CD4-positive, alpha-beta T cell treated with Interleukin-17A for 1 hour (primary cell): ENCODE results near the gene GALNTL6.
"Not testable (repeated sequence)": the region's sequence is repeated elsewhere in the genome, so short reads cannot be mapped to it uniquely, and the experiment has no call there.

ENCODE experiments used
- DNase-seq: peaks from one replicate; pipeline ENCODE4 v3.0.0-alpha.2; 2020

GALNTL6 gene

DNA sequence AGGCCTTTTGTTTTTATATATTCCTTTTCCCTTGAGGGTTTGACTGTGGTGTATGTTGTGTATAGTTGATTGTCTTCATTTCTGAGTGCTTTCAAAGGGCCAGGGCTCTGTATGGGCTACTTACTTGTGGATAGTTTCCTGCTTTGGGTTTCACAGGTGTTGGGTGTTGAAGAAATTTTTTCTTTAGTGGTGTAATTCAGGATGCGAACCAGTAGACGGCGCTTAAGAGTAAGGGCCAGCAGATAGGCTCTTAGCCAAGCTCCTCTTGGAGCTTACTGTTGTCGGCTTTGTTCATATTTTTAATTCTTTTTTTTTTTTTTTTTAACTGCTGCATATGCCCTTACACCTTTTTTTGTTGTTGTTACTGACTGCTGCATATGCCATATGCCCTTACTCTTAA is 1079.1 kb downstream of the GALNTL6 start:
- DNase-seq, result no peak

GRCh38 chr4:172895699-172896098 is 1082.5 kb downstream of the GALNTL6 start:
- DNase-seq, result no peak

GRCh38 chr4:172897046-172897445 is 1083.8 kb downstream of the GALNTL6 start:
- no peak for DNase-seq

GRCh38 chr4:172898715-172899114 is 1085.5 kb downstream of the GALNTL6 start:
- no peak for DNase-seq

DNA sequence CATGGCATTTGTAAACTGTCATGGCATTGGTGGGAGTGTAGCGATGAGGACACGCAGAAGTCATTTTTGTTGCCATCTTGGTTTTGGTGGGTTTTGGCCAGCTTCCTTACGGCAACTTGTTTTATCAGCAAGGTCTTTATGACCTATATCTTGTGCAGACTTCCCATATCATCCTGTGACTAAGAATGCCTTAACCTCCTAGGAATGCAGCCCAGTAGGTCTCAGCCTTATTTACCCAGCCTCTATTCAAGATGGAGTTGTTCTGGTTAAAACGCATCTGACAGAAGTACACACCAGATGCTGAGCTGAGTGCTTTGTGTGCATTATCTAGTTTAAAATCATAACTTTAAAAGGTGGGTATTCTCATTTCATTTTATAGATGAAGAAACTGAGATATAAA is 1086.7 kb downstream of the GALNTL6 start:
- no peak for DNase-seq

GRCh38 chr4:172900900-172901299 is 1087.7 kb downstream of the GALNTL6 start:
- DNase-seq, result no peak

- DNase-seq, result not testable (repeated sequence)
Measured at GRCh38 chr4:172912468-172912867, 1099.3 kb downstream of the GALNTL6 start.

- not testable (repeated sequence) for DNase-seq
Measured at GRCh38 chr4:172917403-172917802, 1104.2 kb downstream of the GALNTL6 start.

DNA sequence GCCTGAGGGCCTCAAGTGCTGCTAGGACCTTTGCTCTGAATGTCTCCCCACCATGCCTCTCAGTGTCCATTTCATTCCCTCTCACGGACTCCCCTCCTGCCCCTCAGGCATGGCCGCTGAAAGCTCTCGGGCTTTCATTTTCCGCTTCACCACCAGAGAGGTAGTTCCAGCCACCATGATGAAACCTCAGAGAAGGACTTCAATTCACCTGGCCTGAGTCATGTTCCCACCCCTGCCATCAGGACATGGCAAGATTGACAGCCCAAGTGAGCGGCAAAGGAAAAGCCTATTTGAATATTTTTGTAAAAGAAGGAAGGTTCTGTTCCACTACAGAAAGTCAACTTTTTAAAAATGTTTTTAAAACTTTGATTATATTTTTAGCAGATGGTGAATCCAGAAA is 1106.1 kb downstream of the GALNTL6 start:
- DNase-seq, result no peak

- DNase-seq, result no peak
Measured at GRCh38 chr4:172927096-172927814, 1114.1 kb downstream of the GALNTL6 start.

DNA sequence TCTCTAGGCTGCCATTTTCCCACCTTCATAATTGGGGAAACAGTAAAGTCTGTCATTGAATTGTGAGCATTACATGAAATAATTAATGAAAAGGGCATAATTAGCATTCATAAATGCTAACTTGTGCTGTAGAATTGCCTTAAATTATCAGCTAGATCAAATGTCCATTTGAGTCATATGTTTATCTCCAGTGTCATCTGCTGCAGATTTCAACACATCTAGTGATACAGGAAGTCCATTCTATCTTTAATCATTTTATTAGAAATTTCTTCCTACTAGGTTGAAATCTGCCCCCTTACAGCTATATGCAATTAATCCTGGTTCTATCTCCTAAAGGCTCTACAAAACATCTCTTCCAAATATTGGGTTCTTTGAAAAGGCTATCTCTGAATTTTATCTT is 1115.1 kb downstream of the GALNTL6 start:
- DNase-seq, result no peak

GRCh38 chr4:172938072-172938829 is 1125.0 kb downstream of the GALNTL6 start:
- DNase-seq, result no peak

DNA sequence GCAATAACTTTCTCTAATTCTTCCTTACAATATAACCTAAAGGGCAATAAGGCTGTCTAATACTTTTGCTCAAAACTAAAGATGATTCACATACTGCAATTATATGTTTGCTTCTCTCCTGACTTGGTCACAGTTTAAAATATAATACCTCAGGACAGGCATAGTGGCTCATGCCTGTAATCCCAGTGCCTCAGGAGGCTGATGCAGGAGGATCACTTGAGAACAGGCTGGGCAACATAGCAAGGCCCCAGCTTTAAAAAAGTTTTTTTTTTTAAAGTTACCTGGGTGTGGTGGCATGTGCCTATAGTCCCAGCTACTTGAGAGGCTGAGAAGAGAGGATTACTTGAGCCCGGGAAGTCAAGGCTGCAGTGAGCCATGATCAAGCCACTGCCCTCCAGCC is 1125.7 kb downstream of the GALNTL6 start:
- DNase-seq, result no peak

DNA sequence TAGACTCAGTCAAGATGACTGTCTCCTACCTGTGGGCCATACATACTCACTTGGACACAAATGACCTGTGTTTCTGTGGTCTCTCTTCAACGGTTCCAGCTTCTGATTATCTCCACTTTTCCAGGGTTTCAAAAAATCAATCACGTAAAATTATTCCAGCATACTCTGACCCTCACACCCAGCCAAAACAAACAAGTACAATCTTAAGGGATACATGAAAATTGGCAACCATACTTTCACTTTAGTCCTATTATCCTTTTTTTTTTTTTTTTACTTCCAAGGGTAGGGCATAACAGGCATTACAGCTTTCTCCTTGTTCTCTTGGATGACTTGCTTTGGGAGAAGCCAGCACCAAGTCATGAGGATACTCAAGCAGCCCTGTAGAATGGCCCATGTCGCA is 1129.6 kb downstream of the GALNTL6 start:
- no peak for DNase-seq

- DNase-seq, result no peak
Measured at GRCh38 chr4:172945611-172946010, 1132.4 kb downstream of the GALNTL6 start.

DNA sequence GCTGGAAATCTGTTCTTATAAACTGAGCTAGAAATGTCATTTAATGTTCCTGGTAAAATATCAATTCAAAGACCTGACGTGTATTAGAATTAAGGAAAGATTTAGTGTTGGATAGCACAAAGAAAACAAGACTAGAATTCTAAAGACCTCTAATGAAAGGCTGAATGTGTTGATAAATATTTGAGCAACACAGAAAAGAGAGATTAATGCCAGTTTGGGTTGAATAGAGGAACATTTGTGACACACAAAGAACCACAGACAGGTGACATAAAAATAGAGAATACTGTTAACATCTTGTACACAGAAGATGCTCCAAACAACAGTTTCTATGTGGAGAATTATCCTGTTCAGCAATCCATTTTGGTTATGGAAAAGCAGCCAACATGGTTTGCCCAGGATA is 1133.3 kb downstream of the GALNTL6 start:
- DNase-seq, result no peak

GRCh38 chr4:172947594-172947993 is 1134.4 kb downstream of the GALNTL6 start:
- DNase-seq, result no peak

DNA sequence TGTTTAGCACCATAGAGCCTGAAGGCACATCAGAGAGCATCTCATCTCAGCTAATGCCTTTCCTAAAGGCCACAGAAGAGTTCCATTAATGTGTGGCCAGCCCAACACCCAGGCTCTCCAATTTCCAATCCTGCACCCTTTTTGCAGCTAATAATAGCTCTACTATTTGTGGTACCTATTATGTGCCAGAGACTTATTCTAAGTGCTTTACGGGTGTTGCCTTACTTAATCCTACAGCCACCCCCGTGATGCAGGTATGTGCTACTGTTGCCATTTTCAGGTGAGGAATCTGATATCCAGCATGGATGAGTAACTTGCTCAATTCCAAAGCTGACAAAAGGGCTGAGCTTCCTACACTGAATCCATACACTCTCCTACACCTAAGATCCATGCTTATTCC is 1137.8 kb downstream of the GALNTL6 start:
- DNase-seq, result no peak

DNA sequence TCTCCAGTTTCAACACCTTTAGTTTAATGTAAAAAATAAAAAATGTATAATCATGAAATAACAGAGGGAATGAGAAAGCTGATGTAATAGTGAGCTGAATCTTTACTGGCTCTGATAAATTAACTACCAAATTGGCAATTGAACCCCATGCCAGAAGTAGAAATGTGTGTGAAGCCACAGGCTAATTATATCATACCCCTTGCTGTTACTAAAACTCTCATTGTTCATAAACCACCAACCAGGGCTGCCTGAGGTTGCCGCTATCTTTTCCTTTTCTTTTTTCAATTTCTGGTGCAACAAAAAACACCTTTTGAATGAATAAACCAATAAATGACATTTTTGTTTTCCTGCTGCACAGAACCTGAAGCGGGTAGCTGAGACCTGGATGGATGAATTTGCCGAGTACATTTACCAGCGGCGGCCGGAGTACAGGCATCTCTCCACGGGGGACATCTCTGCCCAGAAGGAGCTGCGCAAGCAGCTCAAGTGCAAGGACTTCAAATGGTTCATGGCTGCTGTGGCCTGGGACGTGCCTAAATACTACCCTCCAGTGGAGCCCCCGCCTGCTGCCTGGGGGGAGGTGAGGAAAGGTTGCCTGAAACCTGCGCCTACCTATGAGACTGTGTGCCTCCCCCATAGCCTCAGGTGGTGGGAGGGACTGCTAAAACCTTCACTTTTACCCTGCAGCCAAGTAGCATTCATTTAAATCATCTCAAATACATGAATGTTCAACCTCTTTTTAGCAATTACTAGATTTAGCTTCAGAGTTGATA is 1138.7 kb downstream of the GALNTL6 start:
- no peak for DNase-seq

GRCh38 chr4:172953896-172954568 is 1140.8 kb downstream of the GALNTL6 start:
- no peak for DNase-seq

DNA sequence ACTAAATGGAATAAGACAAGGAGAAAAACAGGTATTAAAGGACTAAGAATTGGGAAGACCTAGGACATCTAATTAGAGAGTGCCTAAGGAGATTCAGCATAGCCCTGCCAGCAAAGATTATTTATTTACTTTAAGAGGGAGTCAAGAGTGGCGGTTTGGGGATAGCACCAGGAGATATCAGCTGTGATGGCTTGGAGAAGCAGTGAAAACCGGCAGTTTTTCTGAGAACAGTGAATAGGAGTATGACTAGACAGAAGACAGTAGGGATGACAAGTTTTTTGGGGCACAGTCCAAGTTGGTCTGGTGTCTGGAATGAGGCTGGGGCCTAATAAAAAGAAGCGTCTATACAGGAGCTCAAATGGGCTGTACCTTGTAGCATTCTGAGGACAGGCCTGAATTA is 1143.1 kb downstream of the GALNTL6 start:
- not testable (repeated sequence) for DNase-seq

DNA sequence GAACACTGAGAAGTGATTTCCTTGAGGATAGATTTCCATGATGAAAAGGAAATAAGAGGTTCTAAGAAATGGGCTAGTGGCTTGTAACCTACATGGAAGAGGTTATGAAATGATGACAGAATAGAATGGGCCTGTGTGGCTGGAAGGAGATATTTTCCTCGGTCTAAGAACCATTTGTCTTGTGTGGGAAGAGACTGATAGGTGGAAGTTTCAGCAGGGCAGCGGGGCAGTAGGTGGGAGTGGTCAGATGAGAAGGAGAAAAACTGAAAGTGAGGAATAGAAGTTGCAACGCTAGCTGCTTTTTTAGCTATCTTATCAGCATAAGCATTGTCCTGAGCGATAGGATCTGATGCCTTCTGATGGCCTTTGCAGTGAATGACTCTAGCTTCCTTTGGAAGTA is 1144.0 kb downstream of the GALNTL6 start:
- no peak for DNase-seq
